ENCODE data around the gene FAM222B.
"Not testable (repeated sequence)": the region's sequence is repeated elsewhere in the genome, so short reads cannot be mapped to it uniquely, and the experiment has no call there.

Gene FAM222B

DNA sequence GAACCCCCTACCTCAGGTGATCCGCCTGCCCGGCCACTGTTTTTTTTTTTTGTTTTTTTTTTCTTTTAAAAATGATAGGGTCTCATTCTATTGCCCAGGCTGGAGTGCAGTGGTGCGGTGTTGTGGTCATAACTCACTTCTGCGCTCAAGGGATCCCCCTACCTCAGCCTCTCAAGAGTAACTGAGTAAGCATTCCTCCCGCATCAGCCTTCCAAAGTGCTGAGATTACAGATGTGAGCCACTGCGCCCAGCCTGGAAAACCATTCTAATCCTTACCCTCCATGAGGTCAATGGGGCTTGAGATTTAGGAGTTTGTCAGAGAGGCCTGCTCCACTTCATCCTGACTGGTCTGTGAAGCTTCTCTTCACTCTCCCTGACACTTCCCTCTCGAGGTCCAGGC, 24.7 kb upstream of the FAM222B start:
- DNase-seq: no peak

- DNase-seq: no peak
Measured at GRCh38 chr17:28865946-28866752, 23.6 kb upstream of the FAM222B start.

DNA sequence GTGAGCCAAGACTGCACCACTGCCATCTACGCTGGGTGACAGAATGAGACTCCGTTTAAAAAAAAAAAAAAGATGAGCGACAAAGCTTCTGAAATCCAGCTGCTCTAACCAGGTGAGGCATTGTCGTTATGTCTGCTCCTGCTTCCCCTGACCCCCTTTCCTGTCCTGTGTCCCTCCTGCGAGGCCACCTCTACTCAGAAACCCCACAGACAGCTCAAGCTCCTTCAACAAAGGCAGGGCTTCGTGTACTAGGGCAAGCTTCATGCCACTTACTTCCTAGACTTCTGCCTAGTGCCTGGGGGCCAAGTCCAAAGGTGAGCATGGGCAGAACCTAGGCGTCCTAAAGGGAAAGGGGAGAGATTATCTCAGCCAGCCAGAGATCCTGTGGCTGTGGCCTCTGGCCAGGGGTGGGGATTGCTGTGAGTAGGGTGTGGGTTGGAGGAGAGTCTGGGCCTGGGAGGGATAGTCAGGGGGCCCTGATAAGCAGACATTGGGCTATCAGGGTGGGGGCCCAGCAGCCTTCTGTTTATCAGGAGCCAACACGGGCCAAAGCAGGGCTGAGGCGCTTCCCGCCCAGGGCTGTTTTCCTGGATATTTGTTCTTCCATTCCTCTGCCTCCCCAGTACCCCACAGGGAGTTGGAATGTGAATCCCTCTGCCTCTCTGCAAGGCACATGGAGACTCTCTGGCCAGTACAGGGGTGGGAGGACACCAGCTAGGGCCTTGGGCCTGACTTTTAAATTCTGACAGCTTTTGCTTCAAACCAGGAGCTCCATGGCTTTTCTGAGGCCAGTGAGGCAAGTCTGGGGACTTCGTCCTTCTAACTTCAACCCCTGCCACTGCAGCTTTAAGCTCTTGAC, 22.6 kb upstream of the FAM222B start:
- no peak for DNase-seq

DNA sequence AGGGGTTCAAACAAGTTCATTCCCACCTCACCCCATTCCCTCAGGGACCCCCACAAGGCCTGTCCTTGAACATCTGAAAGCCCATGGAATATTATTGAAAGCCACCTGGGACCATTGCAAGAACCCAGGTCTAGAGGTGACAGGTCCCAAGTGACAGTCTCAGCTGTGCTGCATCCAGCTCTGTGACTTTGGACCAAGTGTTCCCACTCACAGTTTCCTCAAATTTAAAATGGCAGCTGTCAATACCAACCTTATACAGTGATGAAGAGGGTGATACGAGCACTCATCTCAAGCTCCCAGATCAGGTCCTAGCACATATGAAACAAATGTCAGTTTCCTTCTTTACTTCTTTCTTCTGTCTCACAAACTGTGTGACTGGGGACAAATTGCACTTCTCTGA, 21.4 kb upstream of the FAM222B start:
- no peak for DNase-seq

GRCh38 chr17:28862561-28862960, 20.0 kb upstream of the FAM222B start:
- no peak for DNase-seq

GRCh38 chr17:28861393-28862203, 19.0 kb upstream of the FAM222B start:
- no peak for DNase-seq

DNA sequence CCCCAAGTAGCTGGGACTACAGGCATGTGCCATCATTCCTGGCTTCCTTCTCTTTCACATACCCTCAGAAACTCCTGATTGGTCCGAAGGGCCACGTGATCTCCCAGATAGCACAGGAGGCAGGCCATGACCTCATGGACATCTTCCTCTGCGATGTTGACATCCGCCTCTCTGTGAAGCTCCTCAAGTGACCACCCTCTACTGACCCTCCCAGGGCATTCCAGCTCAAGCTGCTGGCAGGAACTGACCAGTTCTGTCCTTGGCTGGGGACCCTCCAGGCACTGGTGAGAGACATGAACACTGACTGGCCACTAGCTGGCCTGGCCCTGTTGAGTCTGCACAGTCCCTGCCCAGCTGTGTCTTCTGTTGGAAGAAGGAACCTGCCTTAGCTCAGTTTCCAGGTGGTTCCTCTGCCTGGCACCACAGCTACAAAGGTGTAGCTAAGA, 17.8 kb upstream of the FAM222B start:
- DNase-seq: no peak

- DNase-seq: no peak
Measured at GRCh38 chr17:28858801-28859355, 16.3 kb upstream of the FAM222B start.

DNA sequence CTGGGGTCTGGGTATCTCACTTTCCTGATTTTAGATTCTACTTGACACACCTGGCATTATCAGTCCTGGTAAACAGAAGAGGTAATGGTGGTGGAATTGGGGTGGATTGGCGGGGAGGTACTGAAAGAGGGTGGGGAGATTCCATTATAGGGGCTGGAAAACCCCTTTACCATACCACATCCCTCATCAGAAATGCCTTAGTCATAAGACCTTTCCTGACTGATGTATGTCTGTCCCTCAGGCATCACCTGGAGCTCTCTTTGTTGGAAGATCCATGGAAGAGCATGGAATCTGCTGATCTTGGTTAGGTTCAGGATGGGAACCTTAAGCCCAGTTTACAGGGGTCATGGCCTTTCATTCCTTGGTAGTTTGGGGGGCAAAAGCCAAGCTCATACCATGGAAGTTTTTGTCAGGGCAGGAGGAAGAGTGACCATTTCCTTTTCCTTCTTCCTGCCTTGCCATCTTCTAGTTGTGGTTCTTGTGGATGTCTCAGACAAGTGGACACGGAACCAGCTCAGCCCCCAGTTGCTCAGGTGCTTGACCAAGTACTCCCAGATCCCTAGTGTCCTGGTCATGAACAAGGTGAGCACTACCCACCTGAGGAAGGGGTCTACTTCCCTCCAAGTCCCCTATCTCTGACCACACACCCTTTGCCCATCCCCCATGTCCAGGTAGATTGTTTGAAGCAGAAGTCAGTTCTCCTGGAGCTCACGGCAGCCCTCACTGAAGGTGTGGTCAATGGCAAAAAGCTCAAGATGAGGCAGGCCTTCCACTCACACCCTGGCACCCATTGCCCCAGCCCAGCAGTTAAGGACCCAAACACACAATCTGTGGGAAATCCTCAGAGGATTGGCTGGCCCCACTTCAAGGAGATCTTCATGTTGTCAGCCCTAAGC, 15.6 kb upstream of the FAM222B start:
- DNase-seq: no peak

GRCh38 chr17:28856028-28856574, 13.5 kb upstream of the FAM222B start:
- no peak for DNase-seq

- DNase-seq: no peak
Measured at GRCh38 chr17:28855336-28855679, 12.7 kb upstream of the FAM222B start.

GRCh38 chr17:28854457-28855335, 12.1 kb upstream of the FAM222B start, which contains the start of gene ERAL1:
ERAL1 (plus strand) TSS chr17:28855016; CDS start chr17:28855035, 19 bp downstream.
- peak; percentile 94 for DNase-seq

- DNase-seq: no peak
Measured at GRCh38 chr17:28853295-28853694, 10.7 kb upstream of the FAM222B start.

- no peak for DNase-seq
Measured at GRCh38 chr17:28849281-28849680, 6.7 kb upstream of the FAM222B start.

DNA sequence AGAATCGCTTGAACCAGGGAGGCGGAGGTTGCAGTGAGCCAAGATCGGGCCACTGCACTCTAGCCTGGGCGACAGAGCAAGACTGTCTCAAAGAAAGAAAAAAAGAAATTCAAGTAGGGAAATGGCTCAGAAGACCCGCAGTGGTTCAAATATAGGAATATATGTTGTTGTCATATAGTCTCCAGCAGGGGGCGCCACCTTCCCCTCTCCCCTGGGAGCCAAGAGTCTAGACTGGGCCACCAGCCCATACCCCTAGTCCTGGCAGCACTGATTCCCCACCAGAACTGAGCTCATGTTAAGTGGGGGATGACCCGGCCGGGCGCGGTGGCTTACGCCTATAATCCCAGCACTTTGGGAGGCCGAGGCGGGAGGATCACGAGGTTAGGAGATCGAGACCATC, 6.1 kb upstream of the FAM222B start:
- DNase-seq: not testable (repeated sequence)

- DNase-seq: not testable (repeated sequence)
Measured at GRCh38 chr17:28846699-28847098, 4.1 kb upstream of the FAM222B start.

DNA sequence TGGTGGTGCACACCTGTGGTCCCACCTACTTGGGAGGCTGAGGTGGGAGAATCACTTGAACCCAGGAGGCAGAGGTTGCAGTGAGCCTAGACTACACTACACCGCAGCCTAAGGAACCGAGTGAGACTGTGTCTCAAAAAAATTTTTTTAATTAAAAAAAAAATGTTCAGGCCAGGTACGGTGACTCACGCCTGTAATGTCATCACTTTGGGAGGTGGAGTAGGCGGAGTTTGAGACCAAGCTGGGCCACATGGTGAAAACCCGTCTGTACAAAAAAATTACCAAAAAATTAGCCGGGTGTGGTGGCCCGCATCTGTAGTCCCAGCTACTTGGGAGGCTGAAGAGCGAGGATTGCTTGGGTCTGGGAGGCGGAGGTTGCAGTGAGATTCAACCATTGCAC, 3.6 kb upstream of the FAM222B start:
- no peak for DNase-seq

DNA sequence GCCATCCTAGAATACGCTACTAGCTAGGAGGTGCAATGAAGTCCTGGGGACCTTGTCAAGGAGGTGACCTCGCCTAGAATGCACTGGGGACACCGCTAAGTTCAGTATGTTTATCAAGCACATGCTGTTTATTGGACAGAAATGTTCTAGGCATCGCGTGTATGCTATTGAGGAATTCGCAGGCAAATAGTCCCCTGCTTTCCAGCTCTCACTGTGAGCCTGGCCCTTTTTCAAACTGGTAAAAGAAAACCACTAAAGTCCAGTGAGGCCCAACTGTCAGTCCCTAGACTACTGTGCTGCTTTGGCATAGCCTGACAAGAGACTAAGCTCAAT, 1.2 kb upstream of the FAM222B start:
- no peak for DNase-seq

DNA sequence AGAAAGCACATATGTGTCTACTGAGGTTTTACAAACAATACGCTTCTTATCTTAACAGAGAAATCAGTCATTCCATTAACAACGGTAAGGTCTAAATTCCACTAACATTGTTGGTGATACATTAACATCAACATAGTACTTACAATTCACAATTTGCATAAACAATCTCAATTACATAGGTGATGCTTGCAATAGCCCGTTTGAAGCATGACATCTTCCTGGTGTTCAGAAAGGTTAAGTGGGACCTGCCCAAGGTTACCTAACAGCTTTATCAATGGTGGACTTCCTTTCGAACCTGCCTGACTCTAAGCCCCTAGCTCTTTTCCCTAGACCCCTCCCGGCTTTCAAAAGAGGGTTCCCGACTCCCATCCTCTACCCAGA, 699 bp downstream of the FAM222B start:
- DNase-seq: no peak

GRCh38 chr17:28839221-28839620, 3.4 kb downstream of the FAM222B start:
- DNase-seq: no peak

- not testable (repeated sequence) for DNase-seq
Measured at GRCh38 chr17:28836541-28836940, 6.0 kb downstream of the FAM222B start.

Data from retina (tissue), 1 donor.